A673 (cell line): ENCODE measurements around the gene COMMD3.

Source experiments
- CTCF ChIP-seq: fragments of 300-800, 200-600 bp; sonication (generic); conservative IDR thresholded peaks from 2 replicates; pipeline ENCODE4 v1.5.1; 2017; ENCODE audit warnings: low read depth, mild to moderate bottlenecking, antibody characterized with exemption, low read length, moderate library complexity, mixed read lengths
- EZH2 ChIP-seq: fragments of 200-600 bp; sonication (generic); IDR thresholded peaks from 2 replicates; pipeline ENCODE4 v1.6.1; 2017; ENCODE audit warnings: borderline replicate concordance, low read depth, mild to moderate bottlenecking, mixed read lengths, antibody characterized with exemption, low read length; ENCODE audit not compliant: poor library complexity, severe bottlenecking

GRCh38 chr10:22268503-22268902 lies 47.7 kb upstream of the COMMD3 start:
- TF ChIP-seq EZH2 (no peak), CTCF (no peak)
